GM21737 (cell line): Measurements from ENCODE around the gene DNM3.

Source experiments
- ATAC-seq: cut with Tn5 transposase; IDR thresholded peaks from one replicate; pipeline ENCODE4 v1.9.1; 2021; ENCODE audit warnings: mild to moderate bottlenecking, moderate library complexity; ENCODE audit not compliant: unreplicated experiment

Gene DNM3

DNA sequence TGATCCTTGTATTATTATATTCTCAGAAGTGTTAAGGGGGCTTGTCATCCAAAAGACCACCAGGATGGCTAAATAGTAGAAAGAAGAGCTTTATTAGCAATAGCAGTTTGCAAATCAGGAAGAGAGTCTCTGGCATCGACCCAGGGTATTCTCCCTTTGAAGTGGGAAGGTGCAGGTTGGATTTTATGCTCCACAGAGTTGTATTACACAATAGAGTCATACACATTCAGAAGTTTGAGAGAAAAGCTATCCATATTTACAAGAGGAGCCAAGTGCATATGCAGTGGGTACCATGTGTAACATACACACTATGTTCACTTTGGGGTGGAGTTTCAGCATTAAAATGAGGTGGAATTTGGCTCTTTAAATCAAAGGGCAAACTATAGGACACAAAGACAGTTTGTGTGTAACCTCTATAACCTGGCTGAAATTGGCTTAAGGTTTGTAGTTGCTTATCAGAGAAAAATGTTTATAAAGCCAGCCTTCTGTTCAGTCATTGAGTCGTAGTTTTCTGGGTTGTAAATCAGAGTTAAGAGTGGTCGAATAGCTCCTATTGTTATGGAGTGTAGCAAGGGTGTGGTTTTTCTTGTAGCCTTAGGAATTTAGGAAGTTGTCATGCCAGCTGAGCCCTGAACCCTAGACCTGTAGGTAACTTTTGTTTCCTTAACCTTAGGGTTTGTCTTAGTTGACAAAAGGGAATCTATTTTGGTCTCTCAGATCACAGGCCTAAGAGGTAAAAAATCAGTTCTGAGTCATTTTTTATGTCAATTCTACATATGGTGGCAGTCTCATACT, 125.3 kb downstream of the DNM3 start:
- no peak for ATAC-seq

DNA sequence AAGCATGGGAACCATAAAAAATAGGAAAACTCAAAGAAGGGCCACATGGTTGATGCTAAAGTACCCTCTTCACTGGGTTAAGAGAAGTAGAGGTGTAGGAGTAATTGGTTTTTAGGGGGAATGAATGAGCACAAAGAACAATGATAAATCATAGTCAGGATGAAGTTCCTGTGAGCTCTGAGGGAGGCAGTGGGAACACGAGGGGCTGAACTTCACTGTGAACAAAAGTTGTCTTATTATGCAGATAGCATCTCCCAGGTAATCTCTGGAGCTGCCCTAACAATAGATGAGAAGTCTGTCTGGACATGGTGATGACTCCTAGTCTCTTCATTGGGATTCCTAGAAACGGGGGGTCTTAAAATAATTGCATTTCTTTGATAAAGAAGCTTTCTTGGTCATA, 127.9 kb downstream of the DNM3 start:
- ATAC-seq: no peak

DNA sequence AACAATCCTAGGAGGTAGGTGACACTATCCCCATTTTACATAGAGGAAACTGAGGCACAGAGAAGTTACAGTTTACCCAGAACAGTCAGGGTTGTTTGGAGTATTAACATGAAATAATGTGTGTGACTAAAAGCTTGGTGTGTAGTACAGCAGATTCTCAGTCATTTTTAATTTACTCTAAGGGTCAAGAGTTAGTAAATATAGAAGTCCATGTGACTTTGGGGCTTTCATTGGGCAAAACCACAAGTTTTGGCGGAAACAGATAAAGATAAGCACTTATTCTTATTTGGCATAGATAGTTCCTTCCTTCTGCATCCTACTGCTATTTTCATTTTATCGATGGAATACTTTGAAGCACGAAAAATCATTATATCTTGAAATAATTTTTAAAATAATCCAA, 128.5 kb downstream of the DNM3 start:
- ATAC-seq: no peak

GRCh38 chr1:171972846-171973245, 131.5 kb downstream of the DNM3 start:
- no peak for ATAC-seq

DNA sequence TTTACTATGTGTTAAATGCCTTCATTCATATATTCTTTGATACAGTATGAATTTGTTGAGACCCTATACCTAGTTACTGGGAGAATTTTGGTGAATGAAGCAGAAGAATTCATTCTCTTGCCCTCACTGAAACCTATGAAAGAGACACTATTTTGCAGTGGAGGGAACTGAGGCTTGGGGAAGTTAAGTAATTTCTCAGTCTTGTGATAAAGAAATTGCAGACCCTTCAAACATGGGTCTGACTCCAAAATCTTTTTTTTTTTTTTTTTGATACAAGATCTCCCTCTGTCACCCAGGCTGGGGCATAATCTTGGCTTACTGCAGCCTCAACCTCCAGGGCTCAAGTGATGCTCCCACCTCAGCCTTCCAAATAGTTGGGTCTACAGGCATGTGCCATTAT, 132.1 kb downstream of the DNM3 start:
- no peak for ATAC-seq

- no peak for ATAC-seq
Observed at GRCh38 chr1:171981303-171981702, 140.0 kb downstream of the DNM3 start.

DNA sequence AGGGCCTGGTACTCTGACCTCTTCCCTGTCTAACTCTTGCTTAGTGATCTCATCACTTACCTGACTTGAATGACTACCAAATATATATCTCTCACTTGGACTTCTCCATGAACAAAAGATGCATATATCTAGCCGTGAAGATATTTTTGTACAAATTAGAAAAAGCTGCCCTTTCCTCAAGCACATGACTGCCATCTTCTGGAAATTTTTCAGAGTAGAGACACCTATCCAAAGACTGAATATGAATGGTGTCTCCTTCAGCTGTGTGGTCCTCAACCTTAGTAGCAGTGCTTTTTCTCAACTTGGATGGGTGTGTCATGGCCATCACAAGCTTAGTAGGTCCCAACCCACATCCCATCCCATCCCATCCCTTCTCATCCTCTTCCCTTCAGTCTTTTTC, 142.3 kb downstream of the DNM3 start:
- no peak for ATAC-seq

DNA sequence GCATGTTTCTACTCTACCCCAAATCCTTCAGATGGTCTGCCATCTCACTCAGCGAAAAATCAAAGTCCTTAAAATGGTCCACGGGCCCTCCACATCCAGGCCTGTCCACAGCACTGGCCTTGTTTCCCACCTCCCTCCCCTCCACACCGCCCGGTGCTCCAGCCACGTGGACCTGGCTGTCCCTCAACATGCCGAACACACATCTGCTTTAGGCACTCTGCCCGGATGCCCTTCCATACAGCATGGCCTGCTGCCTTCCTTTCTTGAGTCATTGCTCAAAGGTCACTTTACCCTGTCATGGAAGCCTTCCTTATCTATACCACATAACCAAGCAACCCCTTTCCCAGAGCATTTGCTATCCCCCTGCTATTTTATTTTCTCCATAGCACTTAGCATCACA, 143.0 kb downstream of the DNM3 start:
- no peak for ATAC-seq

- ATAC-seq: no peak
Observed at GRCh38 chr1:171984850-171985485, 143.7 kb downstream of the DNM3 start.

DNA sequence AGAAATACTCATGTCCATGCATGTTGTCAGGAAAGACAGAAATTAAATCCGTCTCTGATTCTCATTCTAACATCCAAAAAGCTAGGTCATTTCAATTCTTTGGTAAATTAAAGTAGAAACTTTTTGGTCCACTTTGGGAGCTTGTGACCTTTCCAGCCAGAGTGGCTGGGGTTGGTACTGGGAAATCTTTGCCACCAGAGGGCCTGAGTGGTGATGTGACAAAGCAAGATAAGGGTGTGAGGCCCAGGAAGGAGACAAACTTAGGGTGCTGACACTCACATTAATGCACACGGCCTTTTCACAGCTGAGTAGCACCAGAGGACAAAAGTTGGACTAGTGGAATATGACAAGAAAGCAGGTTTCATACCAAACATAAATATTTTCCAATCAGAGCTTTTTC, 144.3 kb downstream of the DNM3 start:
- ATAC-seq: no peak

- ATAC-seq: no peak
Observed at GRCh38 chr1:171988243-171988885, 147.1 kb downstream of the DNM3 start.

- ATAC-seq: no peak
Observed at GRCh38 chr1:171990371-171990770, 149.1 kb downstream of the DNM3 start.

DNA sequence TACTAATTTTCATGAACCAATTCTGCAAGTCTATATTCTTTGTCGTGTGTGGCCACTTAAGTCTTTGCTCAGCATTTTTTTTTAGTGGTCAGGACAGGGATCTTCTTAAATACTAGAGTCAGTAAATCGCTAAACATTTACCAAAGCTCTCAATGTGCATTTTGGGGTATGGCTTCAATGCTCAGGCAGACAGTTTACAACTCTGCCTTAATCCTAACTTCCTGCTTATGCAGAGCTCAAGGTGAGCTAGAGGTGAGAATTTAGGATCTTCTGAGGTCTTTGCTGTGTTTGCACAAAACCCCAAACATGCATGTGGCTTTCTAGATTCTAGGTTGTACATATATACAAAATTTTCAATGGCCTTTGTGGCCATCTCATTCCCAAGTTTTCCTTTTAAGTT, 153.0 kb downstream of the DNM3 start:
- no peak for ATAC-seq

GRCh38 chr1:171995573-171995972, 154.3 kb downstream of the DNM3 start:
- no peak for ATAC-seq

GRCh38 chr1:171997936-171998335, 156.6 kb downstream of the DNM3 start:
- ATAC-seq: no peak

DNA sequence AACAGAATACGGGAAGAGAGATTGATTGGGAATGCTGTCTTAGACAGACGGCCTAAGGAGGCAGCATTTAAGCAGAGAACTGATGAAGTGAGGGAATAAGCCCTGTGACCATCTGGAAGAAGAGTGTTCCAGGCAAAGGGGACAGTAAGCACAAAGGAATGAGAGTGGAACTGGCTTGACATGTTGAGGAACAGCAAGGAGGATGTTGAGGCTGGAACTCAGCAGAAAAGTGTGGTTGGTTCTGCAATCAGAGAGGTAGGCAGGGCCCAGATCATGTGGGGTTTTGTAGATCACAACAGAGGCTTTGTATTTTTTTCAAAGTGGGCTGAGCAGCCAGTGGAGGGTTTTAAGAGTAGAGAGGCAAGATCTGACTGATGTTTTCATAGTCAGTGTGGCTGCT, 157.4 kb downstream of the DNM3 start:
- no peak for ATAC-seq

DNA sequence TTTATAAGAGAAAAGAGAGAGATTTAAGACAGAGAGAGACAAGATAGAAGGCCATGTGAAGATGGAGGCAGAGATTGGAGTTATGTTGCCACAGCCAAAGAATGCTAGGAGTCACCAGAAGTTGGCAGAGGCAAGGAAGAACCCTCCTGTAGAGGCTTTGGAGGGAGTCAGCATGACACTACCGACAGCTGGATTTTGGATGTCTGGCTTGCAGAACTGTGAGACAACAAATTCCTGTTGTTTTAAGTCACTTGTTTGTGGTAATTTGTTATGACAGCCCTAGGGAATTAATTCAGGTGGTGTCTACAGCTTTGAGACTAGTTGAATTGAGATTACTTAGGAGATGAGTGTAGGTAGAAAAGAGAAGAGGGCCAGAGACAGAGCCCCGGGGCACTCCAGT, 158.5 kb downstream of the DNM3 start:
- ATAC-seq: no peak

DNA sequence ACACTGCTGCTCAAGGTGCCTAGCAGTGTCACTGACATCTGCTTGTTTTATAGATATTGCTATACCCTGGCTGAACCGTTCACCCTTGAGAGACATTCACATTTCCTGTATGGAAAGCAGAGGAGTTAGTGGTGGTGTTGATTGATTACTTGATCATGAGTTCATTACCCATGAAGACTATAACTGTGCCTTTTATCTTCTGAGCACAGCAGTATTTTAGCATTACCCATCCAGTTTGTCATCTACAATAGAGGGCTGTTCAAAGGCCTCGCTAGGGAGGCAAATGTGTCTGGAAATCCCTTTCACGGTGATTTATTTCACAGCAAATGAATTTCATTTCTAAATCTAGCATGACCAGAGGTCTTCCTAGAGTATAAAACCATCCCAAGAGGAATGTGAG, 160.0 kb downstream of the DNM3 start:
- ATAC-seq: no peak

- ATAC-seq: no peak
Observed at GRCh38 chr1:172002725-172003345, 161.5 kb downstream of the DNM3 start.

GRCh38 chr1:172003766-172004530, 162.7 kb downstream of the DNM3 start:
- ATAC-seq: no peak

GRCh38 chr1:172004671-172005070, 163.4 kb downstream of the DNM3 start:
- ATAC-seq: no peak
